ENCODE data around the gene LYRM1. TPM values are rescaled to one million over a fixed set of nuclear protein-coding genes. Genes with fewer than 3 reads are reported as not detected.

Gene LYRM1, protein sequence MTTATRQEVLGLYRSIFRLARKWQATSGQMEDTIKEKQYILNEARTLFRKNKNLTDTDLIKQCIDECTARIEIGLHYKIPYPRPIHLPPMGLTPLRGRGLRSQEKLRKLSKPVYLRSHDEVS
- total RNA-seq (2022; extraction: Qiagen RNA extraction; ENCODE audit: low read depth): 26.9 to 35.5 TPM (median 28.8 TPM) in 5 replicates

GRCh38 chr16:20900299-20901067 is at the start of gene LYRM1, which contains the start of gene DCUN1D3:
Gene LYRM1 (plus strand): TSS chr16:20900771. CDS start chr16:20915556, 14,785 bp downstream.
Gene DCUN1D3 (minus strand): TSS chr16:20900358. CDS start chr16:20862538, 37,820 bp downstream.

Other genes starting within 250 kb of the LYRM1 start
- not detected in 5 replicates for gene ACSM1, start 203.1 kb upstream of the LYRM1 start, total RNA-seq (2022; extraction: Qiagen RNA extraction; ENCODE audit: low read depth)
- 14.8 to 28.0 TPM (median 24.4 TPM) in 5 replicates for gene THUMPD1, start 159.0 kb upstream of the LYRM1 start, total RNA-seq (2022; extraction: Qiagen RNA extraction; ENCODE audit: low read depth)
- gene ACSM3, start 136.8 kb upstream of the LYRM1 start, total RNA-seq (2022; extraction: Qiagen RNA extraction; ENCODE audit: low read depth): 4.1 to 4.7 TPM (median 4.5 TPM) in 5 replicates
- gene ERI2, start 94.3 kb upstream of the LYRM1 start, total RNA-seq (2022; extraction: Qiagen RNA extraction; ENCODE audit: low read depth): 9.2 to 13.5 TPM (median 13.0 TPM) in 5 replicates
- 3.7 to 4.4 TPM (median 3.9 TPM) in 5 replicates for gene REXO5, start 94.2 kb upstream of the LYRM1 start, total RNA-seq (2022; extraction: Qiagen RNA extraction; ENCODE audit: low read depth)
- 4.2 to 5.2 TPM (median 4.4 TPM) in 5 replicates for gene DCUN1D3, start 413 bp upstream of the LYRM1 start, total RNA-seq (2022; extraction: Qiagen RNA extraction; ENCODE audit: low read depth)